Body of pancreas (tissue), 4 donors: ENCODE measurements around the gene TBX19. TPM values are rescaled to one million over a fixed set of nuclear protein-coding genes. Genes with fewer than 3 reads are reported as not detected.
A peak's percentile ranks its signal among the peaks of the same experiment; 100 is the strongest.

Experiments used
- ATAC-seq: fragments of 150-250 bp; one replicate; pipeline ENCODE4 v1.9.1; 2016
- DNase-seq, 4 donors: peaks; one replicate each; pipeline ENCODE4 v3.0.0-alpha.2; 2019
- H3K27ac ChIP-seq, 4 donors: fragments of 200-600 bp; sonication (generic); 1 replicate in 3 of 4; 2 replicates in 1 of 4; pipeline versions ENCODE4 v1.5.1 to v1.6.1; 2016 to 2019; ENCODE audit warnings: mild to moderate bottlenecking in 1 of 4, mixed read lengths in 1 of 4, moderate library complexity in 1 of 4
- H3K27me3 ChIP-seq, 2 donors: fragments of 200-600 bp; sonication (generic); one replicate each; pipeline ENCODE4 v1.6.0; 2016; ENCODE audit warnings: mild to moderate bottlenecking in 1 of 2
- H3K36me3 ChIP-seq, 2 donors: fragments of 200-600 bp; sonication (generic); replicated peaks in 1 of 2; 2 replicates each; pipeline ENCODE4 v1.5.1; 2016; ENCODE audit warnings: low read depth in 2 of 2; ENCODE audit not compliant: insufficient read depth in 1 of 2
- H3K4me1 ChIP-seq: fragments of 200-600 bp; sonication (generic); one replicate; pipeline ENCODE4 v1.6.0; 2016
- H3K4me3 ChIP-seq, 2 donors: fragments of 200-600 bp; sonication (generic); 1 replicate in 1 of 2; 2 replicates in 1 of 2; pipeline ENCODE4 v1.5.1; 2016 to 2019
- H3K9me3 ChIP-seq, 3 donors: fragments of 200-600 bp; sonication (generic); 1 replicate in 2 of 3; 2 replicates in 1 of 3; pipeline ENCODE4 v1.5.1; 2016
- CTCF ChIP-seq, 7 experiments: fragments of 450-650 bp in 4 of 7; fragments of 200-600 bp in 3 of 7; sonication (generic) in 3 of 7; IDR thresholded peaks; one replicate each; pipeline ENCODE4 v1.5.1; 2016 to 2019; ENCODE audit warnings: antibody characterized with exemption in 7 of 7
- POLR2A ChIP-seq, 3 donors: fragments of 450-650 bp; IDR thresholded peaks; one replicate each; pipeline ENCODE4 v1.6.1; 2016; ENCODE audit warnings: antibody characterized with exemption in 3 of 3, mild to moderate bottlenecking in 2 of 3
- WGBS, 2 donors: methylation state at CpG; one replicate each; pipeline ENCODE4 v1.1.5; 2017; 5-methylcytosine and 5-hydroxymethylcytosine counted together
- intact Hi-C: fragments of 100-400 bp; cut with DNase I; formaldehyde crosslinking; loops from one replicate; pipeline ENCODE4 v1.15.1; 2023
- total RNA-seq, 2 donors: library from RNA; depleted of rRNA; stranded (reverse); fragments of >200 nt; gene quantifications; one replicate each; pipeline ENCODE4 v1.1.0, GENCODE V29; 2016

The TBX19 gene
- total RNA-seq, 2 donors from 2014 or later: 0.78 to 2.0 TPM

GRCh38 chr1:168293356-168293755 is 12.7 kb downstream of the TBX19 start:
- 60 to 100% methylated on average over 1 of the region's 1 CpG for WGBS, 2 donors
- TF ChIP-seq POLR2A (IDR thresholded peaks at IDR 0.05): no peak
- no peak for TF ChIP-seq CTCF (IDR thresholded peaks at IDR 0.05)
- H3K36me3 ChIP-seq: no peaks in the 10 kb centered on the region
- H3K4me1 ChIP-seq: no peaks in the 10 kb centered on the region
- ATAC-seq: no peak
- H3K4me3 ChIP-seq: no peak overlapping the region
- no peak overlapping the region for H3K27ac ChIP-seq
- intact Hi-C loops: no loop called here
- DNase-seq: peak in 2 of 4 donors; percentile 15 to 34
- no peaks in the 10 kb centered on the region for H3K9me3 ChIP-seq
- H3K27me3 ChIP-seq: no peaks in the 10 kb centered on the region

- intact Hi-C loops: no loop called here
- DNase-seq: no peak
- Histone ChIP-seq H3K4me3 (no peak overlapping the region), H3K36me3 (no peaks in the 10 kb centered on the region), H3K27ac (no peak overlapping the region), H3K4me1 (no peaks in the 10 kb centered on the region), H3K27me3 (no peaks in the 10 kb centered on the region), H3K9me3 (no peaks in the 10 kb centered on the region)
- TF ChIP-seq POLR2A (IDR thresholded peaks at IDR 0.05): no peak
- no peak for ATAC-seq
- WGBS, 2 donors: 94% methylated on average over 7 to 8 of the region's 8 CpGs
Measured at GRCh38 chr1:168295411-168296114, 14.9 kb downstream of the TBX19 start.

- ATAC-seq (no peak), DNase-seq (peak in 1 of 4 donors; percentile 13)
- H3K9me3 ChIP-seq: no peaks in the 10 kb centered on the region
- TF ChIP-seq POLR2A (IDR thresholded peaks at IDR 0.05) (no peak), CTCF (IDR thresholded peaks at IDR 0.05) (no peak)
- WGBS, 2 donors: 75 to 80% methylated on average over 7 of the region's 7 CpGs
- no peaks in the 10 kb centered on the region for H3K4me1 ChIP-seq
- H3K27ac ChIP-seq: no peak overlapping the region
- intact Hi-C loops: no loop called here
- no peaks in the 10 kb centered on the region for H3K27me3 ChIP-seq
- H3K36me3 ChIP-seq: no peaks in the 10 kb centered on the region
- no peak overlapping the region for H3K4me3 ChIP-seq
Measured at GRCh38 chr1:168297019-168297730, 16.5 kb downstream of the TBX19 start.

- DNase-seq: no peak
- TF ChIP-seq POLR2A (IDR thresholded peaks at IDR 0.05) (no peak), CTCF (IDR thresholded peaks at IDR 0.05) (no peak)
- Histone ChIP-seq H3K27ac (no peak overlapping the region), H3K4me1 (no peaks in the 10 kb centered on the region), H3K4me3 (no peak overlapping the region), H3K9me3 (no peaks in the 10 kb centered on the region), H3K36me3 (no peaks in the 10 kb centered on the region), H3K27me3 (no peaks in the 10 kb centered on the region)
- intact Hi-C loops: no loop called here
- no peak for ATAC-seq
- 86 to 89% methylated on average over 3 of the region's 3 CpGs for WGBS, 2 donors
Measured at GRCh38 chr1:168298446-168298845, 17.8 kb downstream of the TBX19 start.

GRCh38 chr1:168300626-168301025 is 19.9 kb downstream of the TBX19 start:
- no peak overlapping the region for H3K27ac ChIP-seq
- no peaks in the 10 kb centered on the region for H3K27me3 ChIP-seq
- intact Hi-C loops: no loop called here
- TF ChIP-seq CTCF (IDR thresholded peaks at IDR 0.05) (no peak), POLR2A (IDR thresholded peaks at IDR 0.05) (no peak)
- no peak overlapping the region for H3K4me3 ChIP-seq
- no peaks in the 10 kb centered on the region for H3K4me1 ChIP-seq
- no peaks in the 10 kb centered on the region for H3K9me3 ChIP-seq
- ATAC-seq (no peak), DNase-seq (no peak)
- no peaks in the 10 kb centered on the region for H3K36me3 ChIP-seq
- 91 to 97% methylated on average over 2 of the region's 2 CpGs for WGBS, 2 donors
